ENCODE measurements around the gene BPI.
"Not testable (repeated sequence)": the region's sequence is repeated elsewhere in the genome, so short reads cannot be mapped to it uniquely, and the experiment has no call there.

The BPI gene

GRCh38 chr20:38336726-38337125 is 32.8 kb downstream of the BPI start:
- no peak for TF ChIP-seq CTCF (IDR thresholded peaks at IDR 0.05; ENCODE audit: control insufficient read depth, insufficient read depth, low read depth, low read length, missing control alignments)
- no peak for DNase-seq (ENCODE audit: low read depth)
- no peak overlapping the region for H3K4me3 ChIP-seq (ENCODE audit: control insufficient read depth, low read depth, low read length)

DNA sequence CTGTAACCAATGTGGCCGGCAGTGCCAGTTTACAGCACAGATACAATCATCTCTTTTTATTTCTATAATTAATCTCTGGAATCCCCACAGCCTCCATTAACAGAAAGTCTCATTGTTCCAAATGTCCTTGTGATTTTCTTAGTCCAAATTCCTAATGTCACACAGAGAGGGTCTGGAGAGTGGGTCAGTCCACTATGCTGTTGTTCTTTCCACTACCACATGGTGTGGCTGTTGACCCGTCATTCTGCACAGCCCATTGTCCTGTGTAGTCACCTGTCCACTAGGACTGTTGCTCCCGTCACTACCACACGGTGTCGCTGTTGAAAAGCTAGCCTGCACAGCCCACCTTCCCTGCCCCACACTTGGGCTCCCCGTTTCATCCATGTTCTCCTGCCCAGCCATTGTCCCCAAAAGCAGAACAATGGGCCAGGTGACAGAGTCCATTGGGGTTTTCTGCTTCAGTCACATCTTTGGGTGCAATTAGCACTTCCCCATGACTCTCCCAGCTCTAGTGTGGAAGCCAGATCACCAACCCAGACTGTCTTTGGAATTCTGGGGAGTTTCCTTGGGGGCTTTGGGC is 33.7 kb downstream of the BPI start:
- DNase-seq (ENCODE audit: low read depth), result no peak
- peak; percentile 36 for TF ChIP-seq CTCF (IDR thresholded peaks at IDR 0.05; ENCODE audit: control insufficient read depth, insufficient read depth, low read depth, low read length, missing control alignments)
- no peak overlapping the region for H3K4me3 ChIP-seq (ENCODE audit: control insufficient read depth, low read depth, low read length)

- no peak for DNase-seq (ENCODE audit: low read depth)
- peak; percentile 39 for TF ChIP-seq CTCF (IDR thresholded peaks at IDR 0.05; ENCODE audit: control insufficient read depth, insufficient read depth, low read depth, low read length, missing control alignments)
Measured at GRCh38 chr20:38338849-38339520, 35.0 kb downstream of the BPI start.

GRCh38 chr20:38339521-38339896 is 35.6 kb downstream of the BPI start:
- not testable (repeated sequence) for DNase-seq (ENCODE audit: low read depth); H3K4me3 ChIP-seq (ENCODE audit: control insufficient read depth, low read depth, low read length)

More at GRCh38 chr20:38338849-38339520, 35.0 kb downstream of the BPI start:
- H3K4me3 ChIP-seq (ENCODE audit: control insufficient read depth, low read depth, low read length), result no peak overlapping the region

- DNase-seq (ENCODE audit: low read depth), result no peak
- H3K4me3 ChIP-seq (ENCODE audit: control insufficient read depth, low read depth, low read length), result no peak overlapping the region
- no peak for TF ChIP-seq CTCF (IDR thresholded peaks at IDR 0.05; ENCODE audit: control insufficient read depth, insufficient read depth, low read depth, low read length, missing control alignments)
Measured at GRCh38 chr20:38339997-38340396, 36.0 kb downstream of the BPI start.

GRCh38 chr20:38340693-38341092 is 36.7 kb downstream of the BPI start:
- H3K4me3 ChIP-seq (ENCODE audit: control insufficient read depth, low read depth, low read length), result no peak overlapping the region
- no peak for TF ChIP-seq CTCF (IDR thresholded peaks at IDR 0.05; ENCODE audit: control insufficient read depth, insufficient read depth, low read depth, low read length, missing control alignments)
- no peak for DNase-seq (ENCODE audit: low read depth)

DNA sequence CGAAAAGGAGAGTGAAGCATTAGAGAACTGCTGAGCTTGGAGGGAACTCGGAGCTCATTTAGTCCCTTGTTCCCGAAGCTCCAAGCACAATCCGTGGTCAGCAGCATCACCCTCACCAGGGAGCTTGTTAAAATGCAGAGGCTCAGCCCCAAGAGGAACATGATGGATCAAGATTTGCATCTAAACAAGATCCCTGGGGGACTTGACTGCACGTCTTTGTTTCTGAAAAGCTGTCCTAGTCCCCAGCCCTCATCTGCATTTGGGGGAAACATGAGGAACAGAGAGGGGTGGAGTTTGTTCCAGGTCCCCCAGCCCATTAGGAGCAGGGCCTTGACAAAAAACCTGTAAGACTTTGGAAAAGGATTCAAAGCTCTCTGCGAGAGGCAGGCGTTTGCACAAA is 38.3 kb downstream of the BPI start:
- no peak for DNase-seq (ENCODE audit: low read depth)
- no peak for TF ChIP-seq CTCF (IDR thresholded peaks at IDR 0.05; ENCODE audit: control insufficient read depth, insufficient read depth, low read depth, low read length, missing control alignments)
- no peak overlapping the region for H3K4me3 ChIP-seq (ENCODE audit: control insufficient read depth, low read depth, low read length)
